ENCODE measurements around the gene ADM. TPM values are rescaled to one million over a fixed set of nuclear protein-coding genes. Genes with fewer than 3 reads are reported as not detected.

ADM gene
- total and polyA plus RNA-seq, 2 donors (not counting 1 experiment from before 2014, with no cell fraction given), result 2.3 to 10.4 TPM

DNA sequence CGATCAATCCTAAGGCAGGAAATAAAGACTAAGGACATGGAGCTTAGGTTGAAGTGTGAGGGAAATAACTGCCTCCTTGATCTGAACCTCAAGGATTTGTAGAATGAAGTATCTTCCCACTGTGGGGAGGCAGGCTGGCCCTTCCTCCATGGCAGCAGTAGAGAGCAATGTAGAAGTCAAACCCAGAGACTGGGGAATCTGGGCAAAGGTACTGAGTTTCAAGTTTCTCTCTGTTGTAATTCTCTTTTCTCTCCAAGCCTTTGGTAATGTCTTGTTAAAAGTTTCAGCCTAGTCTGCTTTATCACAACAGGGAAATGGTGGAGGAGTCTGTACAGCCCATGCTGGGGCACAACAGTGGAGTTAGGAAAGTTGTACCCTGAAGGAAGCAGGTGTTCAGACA is 49.5 kb downstream of the ADM start:
- H3K9me3 ChIP-seq (ENCODE audit: control extremely low read depth in 1 of 3, control insufficient read depth in 2 of 3, insufficient read depth in 1 of 3, low read length in 2 of 3), result no peaks in the 10 kb centered on the region
- TF ChIP-seq EZH2 (IDR thresholded peaks at IDR 0.05; ENCODE audit: borderline replicate concordance, insufficient read depth, low read depth, low read length, poor library complexity, severe bottlenecking), result no peak
- TF ChIP-seq, protein P1, sequence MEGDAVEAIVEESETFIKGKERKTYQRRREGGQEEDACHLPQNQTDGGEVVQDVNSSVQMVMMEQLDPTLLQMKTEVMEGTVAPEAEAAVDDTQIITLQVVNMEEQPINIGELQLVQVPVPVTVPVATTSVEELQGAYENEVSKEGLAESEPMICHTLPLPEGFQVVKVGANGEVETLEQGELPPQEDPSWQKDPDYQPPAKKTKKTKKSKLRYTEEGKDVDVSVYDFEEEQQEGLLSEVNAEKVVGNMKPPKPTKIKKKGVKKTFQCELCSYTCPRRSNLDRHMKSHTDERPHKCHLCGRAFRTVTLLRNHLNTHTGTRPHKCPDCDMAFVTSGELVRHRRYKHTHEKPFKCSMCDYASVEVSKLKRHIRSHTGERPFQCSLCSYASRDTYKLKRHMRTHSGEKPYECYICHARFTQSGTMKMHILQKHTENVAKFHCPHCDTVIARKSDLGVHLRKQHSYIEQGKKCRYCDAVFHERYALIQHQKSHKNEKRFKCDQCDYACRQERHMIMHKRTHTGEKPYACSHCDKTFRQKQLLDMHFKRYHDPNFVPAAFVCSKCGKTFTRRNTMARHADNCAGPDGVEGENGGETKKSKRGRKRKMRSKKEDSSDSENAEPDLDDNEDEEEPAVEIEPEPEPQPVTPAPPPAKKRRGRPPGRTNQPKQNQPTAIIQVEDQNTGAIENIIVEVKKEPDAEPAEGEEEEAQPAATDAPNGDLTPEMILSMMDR (IDR thresholded peaks at IDR 0.05), result no peak
- CTCF ChIA-PET, result no interaction called here
- no peaks in the 10 kb centered on the region for H3K36me3 ChIP-seq (replicated peaks in 1 of 2; ENCODE audit: control extremely low read depth in 1 of 2, control insufficient read depth in 1 of 2, extremely low read depth in 1 of 2, insufficient read depth in 2 of 2, low read length in 1 of 2)
- ATAC-seq (ENCODE audit: low read depth) (no peak), DNase-seq (no peak)
- Mint-ChIP-seq H3K4me3 (no peak overlapping the region), H3K4me1 (peaks cover 8% of the 10 kb centered on the region), H3K27me3 (peaks cover 45% of the 10 kb centered on the region), H3K9me3 (ENCODE audit: insufficient read depth) (no peaks in the 10 kb centered on the region), H3K27ac (no peak overlapping the region)
- H2AFZ ChIP-seq (ENCODE audit: insufficient read depth, low read depth, low read length, poor library complexity, severe bottlenecking), result no peak overlapping the region
- no peaks in the 10 kb centered on the region for H3K79me2 ChIP-seq (ENCODE audit: control insufficient read depth, insufficient read depth, low read length)
- peaks cover 0 to 10% (median 5%) of the 10 kb centered on the region in 4 experiments for H3K27me3 ChIP-seq (replicated peaks in 1 of 4; ENCODE audit: control extremely low read depth in 1 of 4, control insufficient read depth in 3 of 4, insufficient read depth in 4 of 4, low read length in 3 of 4)
- no peak overlapping the region for H3K4me3 ChIP-seq (ENCODE audit: control extremely low read depth in 1 of 5, extremely low read depth in 1 of 5, insufficient read depth in 1 of 5, low read depth in 2 of 5, low read length in 4 of 5)
- no peak overlapping the region for H3K27ac ChIP-seq (ENCODE audit: low read length in 2 of 2)
- WGBS (ENCODE audit: insufficient coverage), result 100% methylated on average over 1 of the region's 1 CpG
- intact Hi-C loops (cut with micrococcal nuclease), result no loop called here
- no peak overlapping the region for H3K4me2 ChIP-seq (replicated peaks; ENCODE audit: low read depth, low read length, poor library complexity, severe bottlenecking)
- H4K20me1 ChIP-seq (ENCODE audit: control insufficient read depth, insufficient read depth, low read length, poor library complexity, severe bottlenecking), result no peaks in the 10 kb centered on the region
- POLR2A ChIA-PET, result no interaction called here
- H3K4me1 ChIP-seq (ENCODE audit: control insufficient read depth in 2 of 2, insufficient read depth in 2 of 2, low read length in 2 of 2), result no peaks in the 10 kb centered on the region
- no peak overlapping the region for H3K9ac ChIP-seq (ENCODE audit: low read length)

DNA sequence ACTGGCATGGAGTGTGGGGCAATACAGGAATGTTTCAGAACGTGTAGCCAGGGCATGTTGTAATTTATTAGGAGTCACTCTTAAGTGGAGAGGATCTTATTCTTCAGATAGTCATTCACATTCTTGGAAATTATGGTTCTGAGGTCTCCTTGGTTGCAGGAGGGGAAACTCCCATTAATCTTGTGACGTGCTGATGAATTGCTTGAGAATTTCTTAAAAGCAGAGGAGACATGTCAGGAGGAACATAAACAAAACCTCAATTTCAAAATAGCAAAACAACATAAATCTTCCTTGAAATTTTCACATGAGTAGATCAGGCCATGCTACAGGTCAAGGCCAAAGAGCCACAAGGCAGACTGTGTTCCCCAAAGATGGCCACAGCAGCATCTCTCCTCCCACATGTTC is 50.4 kb downstream of the ADM start:
- no peak for DNase-seq
- no peaks in the 10 kb centered on the region for H3K4me1 ChIP-seq (ENCODE audit: control insufficient read depth in 2 of 2, insufficient read depth in 2 of 2, low read length in 2 of 2)

More for the DNA sequence above, 50.4 kb downstream of the ADM start:
- no CpG with 5 or more reads among the region's 2 CpGs for WGBS (ENCODE audit: insufficient coverage)
- Histone ChIP-seq H3K9ac (ENCODE audit: low read length) (no peak overlapping the region), H3K79me2 (ENCODE audit: control insufficient read depth, insufficient read depth, low read length) (no peaks in the 10 kb centered on the region), H4K20me1 (ENCODE audit: control insufficient read depth, insufficient read depth, low read length, poor library complexity, severe bottlenecking) (no peaks in the 10 kb centered on the region), H3K27ac (ENCODE audit: low read length in 2 of 2) (no peak overlapping the region), H3K9me3 (ENCODE audit: control extremely low read depth in 1 of 3, control insufficient read depth in 2 of 3, insufficient read depth in 1 of 3, low read length in 2 of 3) (no peaks in the 10 kb centered on the region), H3K4me3 (ENCODE audit: control extremely low read depth in 1 of 5, extremely low read depth in 1 of 5, insufficient read depth in 1 of 5, low read depth in 2 of 5, low read length in 4 of 5) (no peak overlapping the region), H3K4me2 (replicated peaks; ENCODE audit: low read depth, low read length, poor library complexity, severe bottlenecking) (no peak overlapping the region), H3K27me3 (replicated peaks in 1 of 4; ENCODE audit: control extremely low read depth in 1 of 4, control insufficient read depth in 3 of 4, insufficient read depth in 4 of 4, low read length in 3 of 4) (peaks cover 0 to 10% (median 5%) of the 10 kb centered on the region in 4 experiments), H2AFZ (ENCODE audit: insufficient read depth, low read depth, low read length, poor library complexity, severe bottlenecking) (no peak overlapping the region), H3K36me3 (replicated peaks in 1 of 2; ENCODE audit: control extremely low read depth in 1 of 2, control insufficient read depth in 1 of 2, extremely low read depth in 1 of 2, insufficient read depth in 2 of 2, low read length in 1 of 2) (no peaks in the 10 kb centered on the region)
- POLR2A ChIA-PET, result no interaction called here
- peaks cover 7% of the 10 kb centered on the region for H3K4me1 Mint-ChIP-seq
- no peak overlapping the region for H3K27ac Mint-ChIP-seq
- CTCF ChIA-PET, result interaction anchor here (1.2 kb wide), 1 partner anchor 10 kb away, joined by 6 read pairs; no protein-coding TSS in a partner anchor
- ATAC-seq (ENCODE audit: low read depth), result no peak
- no peak overlapping the region for H3K4me3 Mint-ChIP-seq
- intact Hi-C loops (cut with micrococcal nuclease), result no loop called here
- H3K27me3 Mint-ChIP-seq, result peaks cover 47% of the 10 kb centered on the region
- H3K9me3 Mint-ChIP-seq (ENCODE audit: insufficient read depth), result no peaks in the 10 kb centered on the region
- TF ChIP-seq EZH2 (IDR thresholded peaks at IDR 0.05; ENCODE audit: borderline replicate concordance, insufficient read depth, low read depth, low read length, poor library complexity, severe bottlenecking), result no peak
- TF ChIP-seq, protein P1 (IDR thresholded peaks at IDR 0.05), result no peak
